Stimulated activated CD4-positive, alpha-beta T cell treated with anti-CD3 and anti-CD28 coated beads, Interleukin-12 subunit alpha, Interleukin-12 subunit beta, amount 100 ng/mL, for 4 hours (primary cell): ENCODE results near the gene CHAF1B.
"Not testable (repeated sequence)": the region's sequence is repeated elsewhere in the genome, so short reads cannot be mapped to it uniquely, and the experiment has no call there.

Source experiments
- DNase-seq: peaks from one replicate; pipeline ENCODE4 v3.0.0-alpha.2; 2020

The CHAF1B gene

DNA sequence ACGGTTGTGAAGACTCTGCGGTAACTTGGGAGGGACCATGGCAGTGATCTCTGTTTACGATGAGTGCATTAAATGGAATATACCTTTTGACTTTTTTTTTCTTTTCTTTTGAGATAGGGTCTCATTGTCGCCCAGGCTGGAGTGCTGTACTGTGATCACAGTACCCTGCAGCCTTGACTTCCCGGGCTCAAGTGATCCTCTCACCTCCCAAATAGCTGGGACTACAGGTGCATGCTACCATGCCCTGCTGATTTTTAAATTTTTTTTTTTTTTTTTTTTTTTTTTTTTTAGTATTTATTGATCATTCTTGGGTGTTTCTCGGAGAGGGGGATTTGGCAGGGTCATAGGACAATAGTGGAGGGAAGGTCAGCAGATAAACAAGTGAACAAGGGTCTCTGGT is 6.5 kb downstream of the CHAF1B start:
- not testable (repeated sequence) for DNase-seq

DNA sequence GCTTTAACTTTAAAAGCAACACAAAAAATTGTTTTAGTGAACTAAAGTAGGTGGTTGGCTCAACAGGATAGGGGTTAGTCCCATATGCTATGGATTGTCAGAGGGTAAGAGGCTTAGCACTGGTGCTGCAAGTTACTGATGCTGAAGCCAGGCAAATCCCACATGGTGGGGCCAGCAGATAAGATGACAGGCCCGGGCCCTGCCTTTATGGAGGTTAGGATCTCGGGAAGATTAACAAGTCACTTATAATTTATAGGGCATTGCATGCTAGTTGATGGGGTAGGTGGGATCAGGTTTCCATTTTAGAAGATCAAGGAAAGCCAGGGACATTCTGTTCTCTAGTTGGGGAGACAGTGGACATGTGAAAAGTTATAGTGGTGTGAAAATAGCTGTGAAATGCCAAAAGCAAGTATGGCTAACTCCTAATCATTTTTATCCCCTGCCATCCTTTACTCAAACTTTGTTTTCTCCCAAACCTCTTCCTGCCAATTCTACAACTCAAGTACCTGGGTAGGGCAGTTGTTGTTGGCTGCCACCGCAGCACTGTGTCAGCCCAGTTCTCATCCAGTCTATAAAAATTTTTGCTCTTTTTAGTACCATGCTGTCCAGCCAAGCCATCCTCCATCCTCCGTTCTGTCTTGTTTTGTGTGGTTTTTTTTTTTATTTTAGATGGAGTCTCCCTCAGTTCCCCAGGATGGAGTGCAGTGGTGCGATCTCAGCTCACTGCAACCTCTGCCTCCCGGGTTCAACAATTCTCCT is 10.3 kb downstream of the CHAF1B start:
- DNase-seq, result no peak

DNA sequence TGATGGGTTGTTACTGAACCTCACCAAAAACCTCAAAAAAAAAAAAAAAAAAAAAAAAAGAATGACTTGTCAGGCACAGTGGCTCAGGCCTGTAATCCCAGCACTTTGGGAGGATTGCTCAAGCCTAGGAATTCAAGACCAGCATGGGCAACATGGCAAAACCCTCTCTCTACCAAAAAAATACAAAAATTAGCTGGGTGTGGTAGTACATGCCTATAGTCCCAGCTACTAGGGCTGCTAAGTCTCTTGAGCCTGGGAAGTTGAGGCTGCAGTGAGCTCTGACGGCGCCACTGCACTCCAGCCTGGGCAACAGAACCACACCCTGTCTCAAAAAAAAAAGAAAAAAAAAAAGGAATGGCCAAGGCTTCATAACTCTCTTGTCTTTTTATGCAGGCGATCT is 11.1 kb downstream of the CHAF1B start:
- DNase-seq, result no peak

DNA sequence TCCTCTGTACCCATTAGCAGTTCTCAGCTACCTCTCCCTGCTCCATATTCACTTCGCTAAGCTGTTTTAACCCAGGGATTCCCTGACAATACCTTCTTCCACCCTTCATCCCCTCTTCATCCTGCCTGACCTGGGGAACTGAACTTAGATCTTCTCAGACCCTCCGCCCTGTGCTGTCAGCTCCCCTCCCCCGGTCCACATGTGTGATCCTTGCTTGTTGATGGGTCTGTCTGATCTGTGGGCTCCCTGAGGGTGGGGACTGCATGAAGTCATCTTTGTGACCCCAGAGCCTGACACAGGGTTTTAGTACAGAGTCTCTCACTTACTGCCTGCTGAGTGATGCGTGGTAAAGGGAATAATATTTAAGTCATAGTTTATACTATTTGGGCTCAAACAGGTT is 11.8 kb downstream of the CHAF1B start:
- DNase-seq, result no peak

DNA sequence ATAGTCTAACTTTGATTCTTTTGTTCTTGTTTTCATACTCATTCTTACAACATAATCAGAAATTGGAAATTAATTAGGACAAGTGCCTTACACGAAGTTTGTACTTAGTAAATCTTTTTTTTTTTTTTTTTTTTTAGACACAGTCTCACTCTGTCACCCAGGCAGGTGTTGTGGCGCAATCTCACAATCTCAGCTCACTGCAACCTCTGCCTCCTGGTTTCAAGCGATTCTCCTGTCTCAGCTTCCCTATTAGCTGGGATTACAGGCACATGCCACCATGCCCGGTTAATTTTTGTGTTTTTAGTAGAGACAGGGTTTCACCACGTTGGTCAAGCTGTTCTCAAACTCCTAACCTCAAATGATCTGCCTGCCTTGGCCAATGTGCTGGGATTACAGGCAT is 12.4 kb downstream of the CHAF1B start:
- no peak for DNase-seq

DNA sequence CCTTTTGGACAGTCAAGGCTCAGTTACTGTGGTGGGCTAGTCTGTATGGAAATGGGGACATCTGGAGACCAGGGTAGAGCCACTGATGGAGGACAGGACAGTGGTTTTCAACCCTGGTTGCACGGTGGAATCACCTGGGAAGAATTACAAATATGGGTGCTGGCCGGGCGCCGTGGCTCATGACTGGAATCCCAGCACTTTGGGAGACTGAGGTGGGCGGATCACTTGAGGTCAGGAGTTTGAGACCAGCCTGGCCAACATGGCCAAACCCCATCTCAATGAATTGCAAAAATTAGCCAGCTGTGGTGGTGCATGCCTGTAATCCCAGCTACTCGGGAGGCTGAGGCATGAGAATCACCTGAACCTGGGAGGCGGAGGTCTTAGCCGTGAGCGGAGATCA is 14.5 kb downstream of the CHAF1B start:
- not testable (repeated sequence) for DNase-seq

DNA sequence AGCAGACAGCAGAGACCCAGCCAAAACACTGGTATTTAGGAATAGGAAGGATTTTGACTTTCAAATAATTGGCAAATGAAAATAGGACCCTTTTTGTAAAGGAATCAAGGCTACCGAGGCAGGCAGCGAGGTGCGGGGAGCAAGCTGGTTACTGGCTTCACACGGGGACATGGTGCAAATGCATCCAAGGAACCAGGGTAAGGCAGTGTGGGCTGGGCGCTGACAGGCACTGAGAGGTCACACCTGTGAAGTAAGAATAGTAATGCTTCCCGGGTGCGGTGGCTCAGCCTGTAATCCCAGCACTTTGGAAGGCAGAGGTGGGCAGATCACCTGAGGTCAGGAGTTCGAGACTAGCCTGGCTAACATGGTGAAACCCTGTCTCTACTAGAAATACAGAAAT is 15.5 kb downstream of the CHAF1B start:
- no peak for DNase-seq

DNA sequence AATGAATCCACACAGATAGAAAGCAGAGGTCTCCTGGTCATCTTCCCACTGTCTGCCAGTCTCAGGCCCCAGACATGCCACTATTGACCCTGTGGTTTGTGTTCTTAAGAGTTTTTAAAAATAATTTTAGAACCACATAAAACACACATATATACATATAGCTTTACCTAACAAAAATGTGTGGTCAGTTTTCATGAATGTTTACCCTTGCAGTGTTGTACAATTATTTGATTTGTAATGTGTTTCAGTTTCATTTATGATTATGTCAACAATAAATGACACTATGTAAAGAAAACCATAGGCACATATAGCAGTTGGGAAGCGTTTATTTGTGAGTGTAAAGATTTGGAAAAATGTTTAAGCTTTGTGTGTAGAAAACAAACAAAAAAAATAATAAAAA is 17.1 kb downstream of the CHAF1B start:
- DNase-seq, result no peak

DNA sequence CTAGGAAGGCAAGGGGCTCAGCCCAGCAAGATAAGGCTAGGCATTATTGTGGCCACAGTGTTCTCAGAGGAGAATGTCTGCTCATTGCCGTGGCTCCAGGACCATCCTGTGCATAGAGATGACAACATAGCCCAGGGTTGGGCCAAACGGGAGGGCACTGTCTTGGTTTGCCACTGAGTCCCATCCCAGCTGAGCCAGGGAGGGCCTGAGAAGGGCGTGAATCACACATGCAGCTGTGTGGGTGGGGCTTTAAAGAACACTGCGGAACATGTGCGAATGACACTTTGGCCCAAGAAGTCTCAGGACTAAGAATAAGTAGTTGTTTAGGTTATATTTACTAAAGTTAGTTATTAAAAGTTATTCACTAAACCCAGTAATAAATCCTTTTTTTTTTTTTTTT is 18.5 kb downstream of the CHAF1B start:
- DNase-seq, result no peak

DNA sequence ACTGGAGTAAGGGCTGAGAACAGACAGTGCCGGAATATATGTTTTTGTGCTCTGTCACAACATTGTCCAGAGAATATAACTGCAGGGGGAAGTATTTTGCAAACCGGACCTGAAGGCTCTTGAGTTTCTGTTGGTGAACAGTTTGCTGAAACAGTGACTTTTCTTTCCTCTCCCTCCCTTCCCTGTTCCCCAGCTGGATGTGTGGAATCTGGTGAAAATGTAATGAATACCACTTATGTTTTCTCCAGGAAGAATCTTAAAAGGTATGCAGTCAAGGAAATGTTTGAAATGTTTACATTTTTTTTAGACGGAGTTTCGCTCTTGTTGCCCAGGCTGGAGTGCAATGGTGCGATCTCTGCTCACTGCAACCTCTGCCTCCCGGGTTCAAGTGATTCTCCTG is 23.4 kb downstream of the CHAF1B start:
- no peak for DNase-seq

DNA sequence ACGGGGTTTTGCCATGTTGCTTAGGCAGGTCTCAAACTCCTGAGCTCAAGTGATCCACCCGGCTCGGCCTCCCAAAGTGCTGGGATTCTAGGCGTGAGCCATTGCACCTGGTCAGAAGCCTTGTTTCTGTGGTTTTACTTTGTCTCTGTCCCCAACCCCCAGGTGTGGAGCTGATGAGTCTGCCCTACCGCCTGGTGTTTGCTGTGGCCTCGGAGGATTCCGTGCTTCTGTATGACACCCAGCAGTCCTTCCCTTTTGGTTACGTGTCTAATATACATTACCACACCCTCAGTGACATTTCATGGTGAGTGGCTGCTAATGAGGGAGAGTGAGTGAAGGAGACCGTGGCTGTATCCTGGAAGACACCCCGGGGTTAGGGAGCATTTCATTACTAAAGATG is 26.1 kb downstream of the CHAF1B start:
- no peak for DNase-seq

DNA sequence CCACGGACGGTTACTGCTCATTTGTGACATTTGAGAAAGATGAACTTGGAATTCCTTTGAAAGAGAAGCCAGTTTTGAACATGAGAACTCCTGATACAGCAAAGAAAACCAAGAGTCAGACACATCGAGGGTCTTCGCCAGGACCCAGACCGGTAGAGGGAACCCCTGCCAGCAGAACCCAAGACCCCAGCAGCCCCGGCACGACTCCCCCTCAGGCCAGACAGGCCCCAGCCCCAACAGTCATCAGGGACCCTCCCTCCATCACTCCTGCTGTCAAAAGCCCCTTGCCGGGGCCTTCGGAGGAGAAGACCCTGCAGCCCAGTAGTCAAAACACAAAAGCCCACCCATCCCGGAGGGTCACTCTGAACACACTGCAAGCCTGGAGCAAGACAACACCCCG is 27.7 kb downstream of the CHAF1B start:
- DNase-seq, result no peak

DNA sequence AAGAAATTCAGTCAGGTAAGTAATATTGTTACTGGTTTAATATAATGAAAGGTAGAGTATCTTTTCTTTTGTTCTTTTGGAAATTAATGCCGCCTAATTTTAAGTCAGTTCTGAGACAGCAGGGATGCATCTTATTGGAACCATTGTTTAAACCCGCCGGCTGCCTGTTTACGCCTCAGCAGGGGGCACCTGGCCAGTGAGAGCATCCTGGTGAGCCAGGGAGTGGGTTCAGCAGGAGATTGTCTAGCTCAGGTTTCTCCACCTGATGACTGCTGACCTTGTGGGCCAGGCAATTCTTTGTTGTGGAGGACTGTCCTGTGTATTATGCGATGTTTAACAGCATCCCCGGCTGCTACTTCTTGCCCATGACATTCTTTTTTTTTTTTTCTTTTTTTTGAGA is 30.2 kb downstream of the CHAF1B start:
- DNase-seq, result no peak

DNA sequence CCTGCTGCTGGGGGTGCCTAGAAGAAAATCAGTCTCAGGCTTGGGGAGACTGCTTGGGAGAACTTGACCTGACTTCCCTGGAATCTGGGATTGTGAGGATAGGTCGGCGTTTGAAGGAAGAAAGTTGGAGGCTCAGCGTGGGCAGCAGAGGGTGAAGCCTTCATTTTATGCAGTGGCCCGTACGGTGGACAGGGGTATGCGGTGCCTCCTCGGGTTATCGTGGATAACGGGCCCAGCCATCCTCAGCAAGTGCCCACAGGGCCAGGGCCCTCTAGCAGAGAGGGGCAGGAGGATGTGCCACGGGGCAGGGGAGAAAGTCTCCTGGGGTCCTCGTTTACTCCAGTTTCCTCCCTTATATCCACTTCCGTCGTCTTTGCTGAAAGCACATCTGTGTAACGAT is 34.0 kb downstream of the CHAF1B start:
- DNase-seq, result no peak

DNA sequence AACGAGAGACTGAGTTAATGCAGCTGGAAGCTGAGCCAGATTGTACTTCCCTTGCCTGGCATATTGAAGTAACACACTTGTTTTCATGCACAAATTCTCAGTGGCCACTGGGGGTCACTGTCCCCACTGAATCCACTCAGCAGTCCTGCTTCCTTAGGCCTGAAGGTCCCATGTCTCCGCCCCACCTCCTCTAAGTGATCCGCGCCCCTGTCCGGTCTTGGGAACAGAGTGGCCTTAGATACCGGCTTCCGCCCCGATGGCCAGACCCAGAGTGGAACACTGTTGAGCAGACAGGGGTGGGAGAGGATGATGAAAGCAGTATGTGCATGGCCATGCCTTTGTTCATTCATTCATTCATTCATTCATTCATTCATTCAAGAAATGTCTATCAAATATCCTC is 34.8 kb downstream of the CHAF1B start:
- DNase-seq, result peak; percentile 19

DNA sequence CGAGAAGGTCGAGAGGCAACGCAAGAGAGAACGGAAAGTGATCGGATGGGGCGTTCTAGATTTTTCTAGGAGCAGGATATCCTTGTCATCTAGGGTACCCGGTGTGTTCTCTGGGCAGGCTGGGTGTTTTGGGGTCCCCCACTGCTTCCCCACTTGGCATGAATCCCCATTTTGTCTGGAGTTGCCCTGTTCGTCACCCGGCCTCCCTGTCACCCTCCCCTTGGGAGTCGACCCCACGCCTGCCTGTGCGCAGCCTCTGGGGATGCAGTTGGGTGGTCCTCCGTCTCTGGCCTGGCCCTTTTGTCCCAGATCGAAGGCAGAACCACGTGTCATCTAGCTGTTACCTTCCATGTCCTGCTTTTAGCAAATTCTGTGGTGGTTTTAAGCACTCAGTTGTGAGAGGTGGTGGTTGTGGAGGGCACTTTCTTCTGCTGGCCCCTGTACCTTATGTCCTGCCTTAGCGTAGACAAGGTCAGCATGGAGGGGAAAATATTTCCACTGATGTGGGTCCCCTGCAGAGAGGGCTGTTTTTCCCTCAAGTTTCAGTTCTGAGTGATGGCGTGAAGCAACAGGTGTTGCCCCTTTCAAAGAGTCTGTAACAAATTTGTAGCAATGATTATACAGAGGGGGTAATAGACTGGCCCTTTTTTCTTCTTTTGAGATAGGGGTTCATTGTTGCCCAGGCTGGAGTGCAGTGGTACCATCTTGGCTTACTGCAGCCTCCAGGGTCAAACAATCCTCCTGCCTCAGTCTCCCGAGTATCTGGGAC is 35.6 kb downstream of the CHAF1B start:
- no peak for DNase-seq

DNA sequence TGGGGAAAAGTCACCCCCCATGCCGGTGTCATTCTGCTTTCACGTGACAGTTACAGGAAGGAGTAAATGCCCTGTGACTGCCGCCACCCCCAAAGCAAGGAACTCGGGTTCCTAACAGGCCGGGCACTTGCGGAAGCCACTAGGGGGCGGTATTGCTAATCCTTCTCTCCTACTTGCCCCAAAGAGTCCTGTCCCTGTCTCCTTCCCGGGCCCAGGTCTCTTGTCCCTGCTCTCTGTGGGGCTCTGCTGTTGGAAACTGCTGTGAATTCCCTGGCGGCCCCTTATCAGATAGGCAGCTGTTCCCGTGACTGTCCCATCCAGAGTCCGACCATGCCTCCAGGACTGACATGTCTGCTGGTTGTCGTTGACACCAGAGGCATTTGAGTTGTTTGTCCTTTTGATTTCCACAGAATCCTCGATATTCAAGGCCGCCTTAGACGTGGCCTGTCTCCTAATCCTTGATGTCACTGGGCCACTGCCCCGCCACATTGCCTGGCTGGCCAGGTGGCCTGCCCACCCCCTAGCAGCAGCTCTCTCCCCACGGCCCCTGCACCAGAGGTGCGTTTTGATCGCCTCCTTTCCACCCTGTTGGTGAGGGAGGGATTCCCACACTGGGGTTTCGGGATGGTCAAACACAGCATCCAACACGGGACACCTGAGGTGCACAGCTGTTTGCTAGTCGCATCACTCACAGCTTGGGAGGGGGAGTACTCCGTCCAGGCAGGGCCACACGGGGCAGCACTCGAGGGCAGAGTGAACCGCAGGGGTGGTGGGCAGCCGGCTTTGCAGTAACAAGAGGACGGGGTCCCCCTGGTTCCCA is 37.3 kb downstream of the CHAF1B start:
- DNase-seq, result peak; percentile 8

DNA sequence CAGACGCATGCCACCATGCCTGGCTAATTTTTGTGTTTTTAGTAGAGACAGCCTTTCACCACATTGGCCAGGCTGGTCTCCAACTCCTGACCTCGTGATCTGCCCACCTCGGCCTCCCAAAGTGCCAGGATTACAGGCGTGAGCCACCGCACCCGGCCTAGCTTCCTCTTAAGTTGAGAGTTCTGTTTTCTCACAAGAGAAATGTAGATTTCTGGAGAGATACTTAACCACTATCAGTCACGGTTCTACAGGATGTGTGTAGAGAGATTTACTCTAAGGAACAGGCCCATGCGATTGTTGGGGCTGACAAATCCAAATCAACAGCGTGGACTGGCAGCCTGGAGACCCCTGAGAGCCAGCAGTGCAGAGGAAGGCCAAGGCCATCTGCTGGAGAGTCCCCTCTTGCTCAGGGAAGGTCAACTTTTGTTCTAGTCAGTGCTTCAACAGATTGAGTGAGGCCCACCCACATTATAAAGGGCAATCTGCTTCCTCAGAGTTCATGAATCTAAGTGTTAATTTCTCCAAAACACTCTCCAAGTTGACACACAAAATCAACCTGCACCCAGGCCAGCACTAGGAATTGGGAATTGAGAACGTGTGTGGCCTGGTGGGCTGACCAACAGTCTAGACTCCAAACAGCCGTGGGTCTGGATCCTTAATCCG is 38.7 kb downstream of the CHAF1B start:
- no peak for DNase-seq

DNA sequence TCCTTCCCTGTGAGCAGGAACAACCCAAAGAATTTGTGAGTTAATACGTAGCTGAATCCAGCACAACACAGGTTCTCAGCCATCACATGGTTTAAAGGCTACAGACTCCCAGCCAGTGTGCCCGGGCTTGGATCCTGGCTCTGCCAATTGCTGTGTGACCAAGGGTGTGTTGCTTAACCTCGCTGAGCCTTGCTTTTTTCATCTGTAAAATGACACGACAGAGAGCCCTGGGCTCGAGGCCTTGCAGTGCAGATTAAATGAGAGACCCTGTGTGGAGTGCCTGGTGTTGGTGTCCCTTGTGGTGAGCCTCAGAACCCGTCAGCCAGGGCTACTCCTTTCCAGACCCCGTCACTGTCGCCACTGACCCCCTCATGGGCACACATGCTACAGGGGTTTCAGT is 39.4 kb downstream of the CHAF1B start:
- DNase-seq, result no peak

DNA sequence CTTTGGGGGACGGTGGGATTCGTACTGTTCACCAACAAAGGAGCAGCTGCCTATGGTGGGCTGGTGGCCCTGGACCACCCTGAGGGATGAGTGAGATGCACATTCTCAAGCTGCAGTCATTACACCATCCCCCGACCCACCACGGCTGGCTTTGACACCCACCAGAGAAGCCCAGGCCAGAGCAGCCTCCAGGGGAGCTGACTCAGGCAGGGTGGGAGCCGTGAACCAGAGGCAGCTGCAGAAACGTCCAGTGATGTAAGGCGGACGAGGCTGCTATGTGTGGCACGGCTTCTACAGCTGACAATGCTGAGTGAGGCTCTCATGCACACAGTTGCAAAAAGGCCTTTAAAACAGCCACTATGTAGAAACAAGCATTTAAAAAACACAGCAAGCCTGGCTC is 40.1 kb downstream of the CHAF1B start:
- no peak for DNase-seq

DNA sequence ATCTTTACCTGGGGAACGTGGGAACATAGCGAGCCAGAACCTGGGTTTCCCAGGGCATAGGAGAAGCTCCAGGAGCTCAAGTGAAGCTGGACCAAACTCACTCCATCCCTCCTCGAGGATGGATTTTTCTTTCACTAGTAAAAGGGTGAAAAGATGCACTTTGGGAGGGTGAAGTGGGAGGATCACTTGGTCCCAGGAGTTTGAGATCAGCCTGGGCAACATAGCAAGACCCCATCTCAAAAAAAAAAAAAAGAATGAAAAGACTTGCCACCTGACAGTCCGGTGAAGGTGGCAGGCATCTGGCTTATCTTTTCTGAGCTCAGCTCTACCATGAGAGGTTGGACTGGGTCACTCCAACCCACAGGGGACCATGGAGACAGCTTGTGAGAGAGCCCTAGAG is 42.3 kb downstream of the CHAF1B start:
- no peak for DNase-seq

DNA sequence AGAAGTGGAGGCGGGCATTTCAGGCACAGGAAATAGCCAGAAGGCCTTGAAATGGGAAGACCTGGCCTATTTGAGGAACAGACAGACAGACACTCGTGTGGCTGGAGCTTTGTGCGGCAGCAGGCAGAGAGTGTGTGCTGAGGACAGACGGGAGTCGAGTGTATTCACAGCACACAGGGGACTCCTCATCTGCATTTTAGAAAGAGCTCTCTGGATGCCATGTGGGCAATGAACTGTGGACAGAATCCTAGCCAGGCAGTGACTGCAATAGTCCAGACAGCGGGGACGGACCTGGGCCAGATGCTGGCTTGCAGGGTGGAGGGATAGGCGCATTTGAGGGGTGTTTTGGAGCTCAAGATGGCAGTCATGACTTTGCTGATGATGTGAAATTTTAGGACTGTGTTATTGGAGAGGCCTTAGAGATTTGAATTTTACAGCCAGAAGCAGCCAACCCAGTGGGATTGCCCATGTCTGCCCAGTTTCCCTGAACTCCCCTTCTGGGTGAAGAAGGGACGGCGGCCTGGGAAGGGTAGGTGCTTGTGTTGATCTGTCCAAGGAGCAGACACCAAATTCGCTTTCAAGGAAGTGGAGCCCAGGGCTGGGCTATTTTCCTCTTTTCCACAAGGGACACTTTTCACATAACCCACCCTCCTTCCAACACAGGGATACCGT is 43.7 kb downstream of the CHAF1B start:
- DNase-seq, result no peak
